Measurements from ENCODE around the gene ALLC.
"Not testable (repeated sequence)": the region's sequence is repeated elsewhere in the genome, so short reads cannot be mapped to it uniquely, and the experiment has no call there.

GRCh38 chr2:3660640-3661039 is 2.6 kb downstream of the ALLC start:
- TF ChIP-seq CTCF (IDR thresholded peaks at IDR 0.05; ENCODE audit: low read depth, low read length, poor library complexity, severe bottlenecking); EZH2phosphoT487 (IDR thresholded peaks at IDR 0.05; ENCODE audit: borderline replicate concordance, low read length): not testable (repeated sequence)
